ENCODE measurements around the gene TBL1Y.
"Not testable (repeated sequence)": the region's sequence is repeated elsewhere in the genome, so short reads cannot be mapped to it uniquely, and the experiment has no call there.

The TBL1Y gene

DNA sequence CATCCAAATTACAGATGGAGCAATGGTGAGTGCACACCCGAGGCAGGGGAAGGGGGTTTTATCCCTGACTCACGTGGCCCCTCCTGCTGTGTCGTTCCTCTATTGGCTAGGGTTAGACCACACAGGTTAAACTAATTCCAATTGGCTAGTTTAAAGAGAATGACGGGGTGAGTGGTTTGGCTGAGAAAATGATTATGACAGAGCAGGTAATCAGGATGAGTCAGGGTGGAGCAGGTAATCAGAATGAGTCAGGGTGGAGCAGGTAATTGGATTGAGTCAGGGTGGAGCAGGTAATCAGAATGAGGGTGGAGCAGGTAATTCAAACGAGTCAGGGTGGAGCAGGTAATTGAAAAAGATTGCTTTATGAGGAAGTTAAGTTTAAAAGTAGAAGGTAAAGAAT is 146.4 kb downstream of the TBL1Y start:
- DNase-seq (ENCODE audit: insufficient read length, low spot score), result no peak
- no peak for FAIRE-seq
- TF ChIP-seq, protein P1, sequence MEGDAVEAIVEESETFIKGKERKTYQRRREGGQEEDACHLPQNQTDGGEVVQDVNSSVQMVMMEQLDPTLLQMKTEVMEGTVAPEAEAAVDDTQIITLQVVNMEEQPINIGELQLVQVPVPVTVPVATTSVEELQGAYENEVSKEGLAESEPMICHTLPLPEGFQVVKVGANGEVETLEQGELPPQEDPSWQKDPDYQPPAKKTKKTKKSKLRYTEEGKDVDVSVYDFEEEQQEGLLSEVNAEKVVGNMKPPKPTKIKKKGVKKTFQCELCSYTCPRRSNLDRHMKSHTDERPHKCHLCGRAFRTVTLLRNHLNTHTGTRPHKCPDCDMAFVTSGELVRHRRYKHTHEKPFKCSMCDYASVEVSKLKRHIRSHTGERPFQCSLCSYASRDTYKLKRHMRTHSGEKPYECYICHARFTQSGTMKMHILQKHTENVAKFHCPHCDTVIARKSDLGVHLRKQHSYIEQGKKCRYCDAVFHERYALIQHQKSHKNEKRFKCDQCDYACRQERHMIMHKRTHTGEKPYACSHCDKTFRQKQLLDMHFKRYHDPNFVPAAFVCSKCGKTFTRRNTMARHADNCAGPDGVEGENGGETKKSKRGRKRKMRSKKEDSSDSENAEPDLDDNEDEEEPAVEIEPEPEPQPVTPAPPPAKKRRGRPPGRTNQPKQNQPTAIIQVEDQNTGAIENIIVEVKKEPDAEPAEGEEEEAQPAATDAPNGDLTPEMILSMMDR (IDR thresholded peaks at IDR 0.05; ENCODE audit: insufficient read depth, missing control alignments), result no peak

DNA sequence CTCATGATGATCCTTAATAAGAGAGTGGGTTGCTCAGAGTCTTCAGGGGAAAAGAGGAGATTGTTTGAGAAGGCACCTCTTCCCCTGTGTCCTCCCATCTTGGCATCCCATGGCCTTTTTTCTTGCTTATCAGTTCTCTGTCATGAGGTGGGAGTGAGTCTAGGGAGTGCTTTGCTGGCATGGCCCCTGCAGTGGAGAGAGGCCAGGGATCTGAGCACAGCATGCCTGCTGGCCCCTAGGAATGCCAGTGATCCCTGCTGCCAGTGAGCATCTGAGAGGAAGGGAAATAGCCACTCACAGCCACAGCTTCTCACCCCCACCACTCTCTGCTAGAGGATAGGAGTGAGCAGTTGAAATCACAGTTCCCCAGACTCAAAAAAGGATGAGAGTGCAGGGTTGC is 168.2 kb downstream of the TBL1Y start:
- FAIRE-seq, result no peak
- TF ChIP-seq, protein P1 (IDR thresholded peaks at IDR 0.05; ENCODE audit: insufficient read depth, missing control alignments), result no peak
- no peak for DNase-seq (ENCODE audit: insufficient read length, low spot score)

GRCh38 chrY:7080548-7080947 is 170.1 kb downstream of the TBL1Y start:
- not testable (repeated sequence) for FAIRE-seq

DNA sequence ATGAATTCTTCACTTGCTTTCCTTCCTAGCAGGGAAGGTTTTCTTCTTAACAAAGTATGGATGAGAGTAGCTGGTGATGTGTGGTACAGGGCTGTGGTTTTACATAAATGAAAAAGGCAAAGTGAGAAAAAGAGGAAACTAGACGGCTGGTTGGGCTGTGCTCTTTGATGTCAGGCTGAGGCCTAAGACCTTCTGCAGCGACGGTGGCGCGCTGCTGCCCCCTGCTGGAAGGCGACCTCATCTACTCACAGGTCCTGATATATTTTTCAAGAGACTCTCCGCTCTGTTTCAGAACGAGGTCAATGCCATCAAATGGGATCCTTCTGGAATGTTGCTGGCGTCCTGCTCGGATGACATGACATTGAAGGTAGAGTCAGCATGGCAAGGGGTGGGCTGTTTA is 175.1 kb downstream of the TBL1Y start:
- FAIRE-seq (no peak), DNase-seq (ENCODE audit: insufficient read length, low spot score) (no peak)
- TF ChIP-seq, protein P1 (IDR thresholded peaks at IDR 0.05; ENCODE audit: insufficient read depth, missing control alignments), result peak; percentile 58

More at GRCh38 chrY:7080548-7080947, 170.1 kb downstream of the TBL1Y start:
- DNase-seq (ENCODE audit: insufficient read length, low spot score), result not testable (repeated sequence)

DNA sequence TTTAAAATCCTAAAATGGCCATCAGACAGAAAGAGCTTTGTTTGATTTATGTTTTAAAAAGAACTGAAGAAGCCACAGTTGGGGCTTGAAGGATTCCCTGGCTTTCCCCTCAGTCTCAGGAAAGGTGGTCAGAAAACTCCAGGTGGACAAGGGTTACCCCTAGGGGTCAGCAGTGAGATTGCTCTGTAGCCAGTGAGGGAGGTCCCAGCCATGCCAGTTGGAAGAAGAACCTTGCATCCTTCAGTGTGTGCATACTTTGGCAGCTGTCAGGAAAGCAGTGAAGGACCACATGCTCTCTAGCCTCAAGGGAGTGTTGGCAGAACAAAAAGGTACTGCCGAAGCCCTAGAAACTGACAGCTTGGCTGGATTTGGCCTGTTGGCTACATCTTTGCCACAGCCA is 182.3 kb downstream of the TBL1Y start:
- TF ChIP-seq, protein P1 (IDR thresholded peaks at IDR 0.05; ENCODE audit: insufficient read depth, missing control alignments), result peak; percentile 25
- no peak for FAIRE-seq
- no peak for DNase-seq (ENCODE audit: insufficient read length, low spot score)

DNA sequence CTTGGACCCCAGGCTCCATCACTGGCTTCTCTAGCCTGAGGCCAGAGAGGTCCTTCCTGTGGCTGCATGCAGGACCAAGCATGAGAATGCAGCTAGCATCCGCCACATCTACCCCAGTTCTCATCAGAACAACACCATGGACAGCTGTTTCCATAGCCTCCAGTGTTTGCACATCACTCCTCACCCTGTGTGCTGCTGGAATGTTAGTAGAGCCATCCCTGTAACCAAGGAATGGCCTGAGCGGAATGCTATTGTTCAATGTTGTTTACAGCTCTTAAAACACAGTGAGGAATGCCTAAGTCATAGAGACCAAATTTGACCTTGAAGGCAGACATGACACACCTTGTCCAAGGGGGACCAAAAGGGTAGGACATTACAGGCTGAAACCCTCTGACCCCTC is 183.9 kb downstream of the TBL1Y start:
- TF ChIP-seq, protein P1 (IDR thresholded peaks at IDR 0.05; ENCODE audit: insufficient read depth, missing control alignments), result no peak
- DNase-seq (ENCODE audit: insufficient read length, low spot score) (no peak), FAIRE-seq (no peak)

GRCh38 chrY:7097021-7097420 is 186.5 kb downstream of the TBL1Y start:
- no peak for FAIRE-seq
- TF ChIP-seq, protein P1 (IDR thresholded peaks at IDR 0.05; ENCODE audit: insufficient read depth, missing control alignments), result no peak
- DNase-seq (ENCODE audit: insufficient read length, low spot score), result no peak

DNA sequence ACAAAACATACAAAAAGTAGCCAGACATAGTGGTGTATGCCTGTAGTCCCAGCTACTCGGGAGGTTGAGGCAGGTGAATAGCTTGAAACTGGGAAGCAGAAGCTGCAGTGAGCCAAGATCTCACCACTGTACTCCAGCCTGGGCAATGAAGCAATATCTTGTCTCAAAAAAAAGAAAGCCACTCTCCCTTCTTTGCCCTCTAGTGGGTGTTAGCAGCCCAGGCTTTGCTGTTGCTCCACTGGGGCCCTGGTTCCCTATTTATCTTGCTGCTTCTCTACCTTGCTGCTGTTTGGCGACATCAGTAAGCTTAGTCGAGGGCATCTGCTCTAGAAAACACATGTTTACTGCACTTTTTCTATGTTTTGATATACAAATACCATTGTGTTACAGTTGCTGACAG is 189.2 kb downstream of the TBL1Y start:
- TF ChIP-seq, protein P1 (IDR thresholded peaks at IDR 0.05; ENCODE audit: insufficient read depth, missing control alignments), result peak; percentile 18
- FAIRE-seq (no peak), DNase-seq (ENCODE audit: insufficient read length, low spot score) (no peak)
